Fibroblast of pulmonary artery (primary cell): ENCODE measurements around the gene PDE1A.

Source experiments
- DNase-seq: peaks from one replicate; pipeline ENCODE4 v3.0.0-alpha.2; 2010; ENCODE audit warnings: low read depth
- H3K4me3 ChIP-seq: replicated peaks from 2 replicates; pipeline ENCODE4 v1.5.1; 2011; ENCODE audit warnings: low read depth, mild to moderate bottlenecking, control low read depth, low read length, moderate library complexity
- TF ChIP-seq, protein P1 (sequence below): IDR thresholded peaks from 2 replicates; pipeline ENCODE4 v1.5.1; 2011; ENCODE audit warnings: mild to moderate bottlenecking, control low read depth, low read length, inconsistent platforms; ENCODE audit errors: missing control alignments

Gene PDE1A

DNA sequence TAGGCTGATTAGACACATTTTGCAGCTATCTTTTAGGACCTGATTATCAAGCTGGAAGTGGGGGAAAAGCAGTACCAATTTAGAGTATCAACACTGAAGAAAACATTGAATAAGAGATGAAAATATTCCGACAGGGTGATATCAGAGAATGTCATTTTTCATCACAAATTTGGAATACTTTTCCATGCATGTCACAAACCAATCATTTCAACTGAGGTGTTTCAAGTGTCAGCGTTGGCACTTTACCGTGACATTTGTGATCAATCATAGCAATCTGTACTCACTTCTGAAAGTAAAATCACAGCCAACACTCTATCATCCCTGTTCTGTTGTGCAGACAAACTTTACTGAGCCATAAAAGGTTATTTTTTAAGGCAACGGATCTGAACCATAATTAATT lies 75.4 kb downstream of the PDE1A start:
- TF ChIP-seq, protein P1, sequence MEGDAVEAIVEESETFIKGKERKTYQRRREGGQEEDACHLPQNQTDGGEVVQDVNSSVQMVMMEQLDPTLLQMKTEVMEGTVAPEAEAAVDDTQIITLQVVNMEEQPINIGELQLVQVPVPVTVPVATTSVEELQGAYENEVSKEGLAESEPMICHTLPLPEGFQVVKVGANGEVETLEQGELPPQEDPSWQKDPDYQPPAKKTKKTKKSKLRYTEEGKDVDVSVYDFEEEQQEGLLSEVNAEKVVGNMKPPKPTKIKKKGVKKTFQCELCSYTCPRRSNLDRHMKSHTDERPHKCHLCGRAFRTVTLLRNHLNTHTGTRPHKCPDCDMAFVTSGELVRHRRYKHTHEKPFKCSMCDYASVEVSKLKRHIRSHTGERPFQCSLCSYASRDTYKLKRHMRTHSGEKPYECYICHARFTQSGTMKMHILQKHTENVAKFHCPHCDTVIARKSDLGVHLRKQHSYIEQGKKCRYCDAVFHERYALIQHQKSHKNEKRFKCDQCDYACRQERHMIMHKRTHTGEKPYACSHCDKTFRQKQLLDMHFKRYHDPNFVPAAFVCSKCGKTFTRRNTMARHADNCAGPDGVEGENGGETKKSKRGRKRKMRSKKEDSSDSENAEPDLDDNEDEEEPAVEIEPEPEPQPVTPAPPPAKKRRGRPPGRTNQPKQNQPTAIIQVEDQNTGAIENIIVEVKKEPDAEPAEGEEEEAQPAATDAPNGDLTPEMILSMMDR: no peak
- no peak for DNase-seq
- H3K4me3 ChIP-seq: no peak overlapping the region

DNA sequence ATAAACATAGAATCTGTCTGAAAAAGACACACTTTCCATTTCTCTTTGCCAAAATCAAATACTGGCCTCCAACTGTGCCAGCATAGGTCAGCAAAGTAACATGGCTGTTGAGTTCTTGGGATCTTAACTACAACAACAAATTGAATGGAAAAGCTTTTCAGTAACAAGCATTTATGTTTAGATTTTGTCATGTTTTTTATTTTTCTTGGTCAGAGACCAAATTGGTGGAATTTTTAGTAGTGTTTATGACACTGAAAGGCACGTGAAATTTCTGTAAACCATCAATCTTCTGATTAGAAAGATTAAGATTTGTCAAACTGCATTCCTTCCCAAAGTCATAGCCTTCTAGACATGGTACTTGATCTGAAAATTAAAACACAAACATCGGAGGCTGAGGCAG lies 77.6 kb downstream of the PDE1A start:
- TF ChIP-seq, protein P1: no peak
- DNase-seq: no peak
- no peak overlapping the region for H3K4me3 ChIP-seq

DNA sequence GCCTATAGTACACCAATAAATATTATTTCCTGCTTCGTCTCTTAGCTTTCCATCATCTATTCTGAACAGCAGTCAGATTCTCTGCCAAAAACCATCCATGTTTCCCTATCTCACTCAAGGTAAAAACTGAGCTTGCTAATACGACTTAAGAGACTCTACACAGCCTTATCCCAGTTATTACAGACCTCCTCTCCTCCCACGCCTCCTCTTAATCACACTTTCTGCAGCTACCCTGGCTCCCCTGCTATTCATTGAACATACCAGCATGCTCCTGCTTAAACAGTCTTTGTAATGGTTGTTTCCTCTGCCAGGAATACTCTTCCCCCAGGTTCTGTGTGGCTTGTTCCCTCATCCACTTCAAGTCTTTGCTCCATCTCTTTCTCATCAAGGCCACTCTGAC lies 81.5 kb downstream of the PDE1A start:
- no peak overlapping the region for H3K4me3 ChIP-seq
- no peak for DNase-seq
- TF ChIP-seq, protein P1: no peak

DNA sequence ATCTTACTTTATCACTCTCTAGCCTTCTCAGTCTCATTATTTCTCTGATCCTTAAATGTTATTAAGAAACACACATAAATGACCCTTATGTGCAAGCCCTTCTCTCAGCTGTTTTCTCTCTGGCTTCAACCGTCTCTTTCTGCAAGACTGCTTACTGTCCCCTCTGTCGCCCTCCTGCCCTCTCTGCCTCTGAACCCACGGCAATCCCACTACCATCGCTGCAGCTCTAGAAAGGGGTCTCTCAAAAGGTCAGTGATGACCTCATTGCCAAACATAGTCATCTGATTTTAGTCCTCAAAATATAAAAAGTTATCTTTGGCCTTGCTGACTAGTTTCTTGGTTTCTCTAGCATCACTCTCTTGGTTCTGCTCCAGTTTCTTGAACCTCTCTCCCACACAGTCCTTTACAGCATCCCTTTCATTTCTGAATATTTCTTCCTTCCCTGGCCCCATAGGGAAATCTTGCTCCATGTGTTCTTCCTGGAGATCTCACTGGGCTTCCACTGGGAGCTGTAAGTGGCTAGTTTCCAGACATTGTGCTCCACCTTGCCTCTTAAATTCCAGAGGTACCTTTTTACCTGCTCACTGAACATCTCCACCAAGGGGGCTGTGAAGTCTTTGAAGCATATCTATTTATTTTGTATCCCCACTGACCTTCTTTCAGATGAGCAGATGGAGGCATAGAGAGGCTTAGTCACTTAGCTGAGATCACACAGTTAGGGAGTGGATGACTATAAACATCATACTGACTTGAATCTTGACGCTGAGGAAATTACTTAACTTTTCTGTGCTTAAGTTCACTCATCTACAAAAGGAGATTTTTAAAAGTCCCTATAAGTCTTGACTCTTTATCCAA lies 96.2 kb downstream of the PDE1A start:
- peak; percentile 60 for DNase-seq
- H3K4me3 ChIP-seq: no peak overlapping the region
- TF ChIP-seq, protein P1: no peak

DNA sequence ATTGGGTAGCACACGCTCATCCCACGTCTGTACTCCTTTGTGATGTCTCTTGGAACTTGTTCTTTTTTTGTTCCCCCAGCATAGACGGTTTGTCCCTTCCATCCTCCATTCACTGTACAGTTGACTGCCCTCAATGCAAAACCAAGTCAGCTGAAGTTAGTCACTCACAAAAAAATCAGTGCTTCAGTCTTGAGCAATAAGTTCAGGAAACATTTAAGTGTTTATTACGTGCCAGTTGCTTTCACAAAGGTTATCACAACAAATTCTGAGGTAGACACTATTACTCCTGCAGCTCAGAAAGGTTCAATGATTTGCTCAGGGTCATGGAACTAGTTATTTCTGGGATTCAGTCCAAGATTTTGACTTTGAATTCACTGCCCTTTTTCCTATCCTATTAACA lies 102.2 kb downstream of the PDE1A start:
- peak; percentile 66 for DNase-seq
- TF ChIP-seq, protein P1: no peak
- H3K4me3 ChIP-seq: no peak overlapping the region

DNA sequence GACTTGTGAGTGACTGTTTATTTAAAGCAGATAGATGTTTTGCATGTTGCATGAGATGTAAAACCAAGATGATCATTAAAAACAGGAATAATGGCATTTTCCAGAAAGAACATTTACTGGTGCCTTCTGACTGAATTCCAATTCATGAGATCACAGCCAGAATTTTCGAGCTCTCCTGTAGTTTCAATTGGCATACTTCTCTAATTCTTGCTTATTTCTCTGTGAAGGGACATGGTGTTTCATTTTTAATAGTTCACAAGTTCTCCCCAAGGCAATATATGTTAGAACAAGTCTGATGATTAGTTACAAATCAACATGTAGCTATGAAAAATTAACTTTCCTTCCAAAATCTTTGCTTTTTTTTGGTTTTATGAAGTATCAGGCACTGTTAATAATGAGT lies 105.7 kb downstream of the PDE1A start:
- DNase-seq: no peak
- TF ChIP-seq, protein P1: no peak
- no peak overlapping the region for H3K4me3 ChIP-seq
